PFSK-1 (cell line): Measurements from ENCODE around the gene NUP188.

Source experiments
- FOXP2 ChIP-seq: optimal IDR thresholded peaks from 2 replicates; pipeline ENCODE3; 2011; ENCODE audit warnings: borderline replicate concordance, control low read depth, inconsistent platforms; ENCODE audit not compliant: insufficient read depth; ENCODE audit errors: extremely low read length, extremely low read depth
- POLR2AphosphoS5 ChIP-seq: IDR thresholded peaks from 2 replicates; pipeline ENCODE4 v1.6.1; 2012; ENCODE audit warnings: low read depth, mild to moderate bottlenecking, control low read depth, low read length, moderate library complexity
- REST ChIP-seq, 2 experiments: IDR thresholded peaks; 2 replicates each; pipeline versions ENCODE4 v1.6.1 to v1.8.0; 2011 to 2012; ENCODE audit warnings: low read depth in 2 of 2, low read length in 2 of 2, control low read depth in 1 of 2, inconsistent platforms in 1 of 2, mild to moderate bottlenecking in 1 of 2, moderate library complexity in 1 of 2; ENCODE audit not compliant: insufficient read depth in 1 of 2
- SIN3A ChIP-seq: IDR thresholded peaks from 2 replicates; pipeline ENCODE4 v1.6.1; 2012; ENCODE audit warnings: mild to moderate bottlenecking, low read length, moderate library complexity, borderline replicate concordance; ENCODE audit not compliant: insufficient read depth
- TAF1 ChIP-seq: IDR thresholded peaks from 2 replicates; pipeline ENCODE4 v1.6.1; 2012; ENCODE audit warnings: low read length, control low read depth, borderline replicate concordance; ENCODE audit not compliant: insufficient read depth

The NUP188 gene

GRCh38 chr9:128946571-128947276 is 775 bp upstream of the NUP188 start:
- TF ChIP-seq FOXP2 (no peak), TAF1 (no peak), POLR2AphosphoS5 (no peak), REST (IDR thresholded peaks at IDR 0.05; ENCODE audit: insufficient read depth in 1 of 2, low read depth in 2 of 2, low read length in 2 of 2) (no peak), SIN3A (no peak)

- TF ChIP-seq FOXP2 (no peak), POLR2AphosphoS5 (no peak), REST (IDR thresholded peaks at IDR 0.05; ENCODE audit: insufficient read depth in 1 of 2, low read depth in 2 of 2, low read length in 2 of 2) (no peak), TAF1 (no peak), SIN3A (no peak)
Observed at GRCh38 chr9:128947277-128947526, 297 bp upstream of the NUP188 start.

- TF ChIP-seq FOXP2 = no peak
- no peak for TF ChIP-seq POLR2AphosphoS5
- no peak for TF ChIP-seq REST (IDR thresholded peaks at IDR 0.05; ENCODE audit: insufficient read depth in 1 of 2, low read depth in 2 of 2, low read length in 2 of 2)
- TF ChIP-seq TAF1 = no peak
- no peak for TF ChIP-seq SIN3A
Observed at GRCh38 chr9:128969491-128969890, 22.0 kb downstream of the NUP188 start.

GRCh38 chr9:128972956-128973355 is 25.5 kb downstream of the NUP188 start:
- no peak for TF ChIP-seq FOXP2
- no peak for TF ChIP-seq REST (IDR thresholded peaks at IDR 0.05; ENCODE audit: insufficient read depth in 1 of 2, low read depth in 2 of 2, low read length in 2 of 2)
- TF ChIP-seq SIN3A = no peak
- no peak for TF ChIP-seq TAF1
- TF ChIP-seq POLR2AphosphoS5 = no peak

- TF ChIP-seq POLR2AphosphoS5 = no peak
- TF ChIP-seq FOXP2 = no peak
- TF ChIP-seq REST (IDR thresholded peaks at IDR 0.05; ENCODE audit: insufficient read depth in 1 of 2, low read depth in 2 of 2, low read length in 2 of 2) = no peak
- no peak for TF ChIP-seq TAF1
- no peak for TF ChIP-seq SIN3A
Observed at GRCh38 chr9:128979111-128979510, 31.6 kb downstream of the NUP188 start.
